GM20000 (cell line): ENCODE results near the gene GDPD5.

Experiments
- DNase-seq: peaks from one replicate; pipeline ENCODE4 v3.0.0; 2012; ENCODE audit warnings: low spot score
- TF ChIP-seq, protein P1 (sequence below): IDR thresholded peaks from 2 replicates; pipeline ENCODE4 v1.5.1; 2012; ENCODE audit warnings: mild to moderate bottlenecking, control low read depth; ENCODE audit errors: extremely low read depth, missing control alignments

GDPD5 gene

GRCh38 chr11:75493626-75494025 lies 32.1 kb downstream of the GDPD5 start:
- TF ChIP-seq, protein P1, sequence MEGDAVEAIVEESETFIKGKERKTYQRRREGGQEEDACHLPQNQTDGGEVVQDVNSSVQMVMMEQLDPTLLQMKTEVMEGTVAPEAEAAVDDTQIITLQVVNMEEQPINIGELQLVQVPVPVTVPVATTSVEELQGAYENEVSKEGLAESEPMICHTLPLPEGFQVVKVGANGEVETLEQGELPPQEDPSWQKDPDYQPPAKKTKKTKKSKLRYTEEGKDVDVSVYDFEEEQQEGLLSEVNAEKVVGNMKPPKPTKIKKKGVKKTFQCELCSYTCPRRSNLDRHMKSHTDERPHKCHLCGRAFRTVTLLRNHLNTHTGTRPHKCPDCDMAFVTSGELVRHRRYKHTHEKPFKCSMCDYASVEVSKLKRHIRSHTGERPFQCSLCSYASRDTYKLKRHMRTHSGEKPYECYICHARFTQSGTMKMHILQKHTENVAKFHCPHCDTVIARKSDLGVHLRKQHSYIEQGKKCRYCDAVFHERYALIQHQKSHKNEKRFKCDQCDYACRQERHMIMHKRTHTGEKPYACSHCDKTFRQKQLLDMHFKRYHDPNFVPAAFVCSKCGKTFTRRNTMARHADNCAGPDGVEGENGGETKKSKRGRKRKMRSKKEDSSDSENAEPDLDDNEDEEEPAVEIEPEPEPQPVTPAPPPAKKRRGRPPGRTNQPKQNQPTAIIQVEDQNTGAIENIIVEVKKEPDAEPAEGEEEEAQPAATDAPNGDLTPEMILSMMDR = no peak
- DNase-seq = no peak

DNA sequence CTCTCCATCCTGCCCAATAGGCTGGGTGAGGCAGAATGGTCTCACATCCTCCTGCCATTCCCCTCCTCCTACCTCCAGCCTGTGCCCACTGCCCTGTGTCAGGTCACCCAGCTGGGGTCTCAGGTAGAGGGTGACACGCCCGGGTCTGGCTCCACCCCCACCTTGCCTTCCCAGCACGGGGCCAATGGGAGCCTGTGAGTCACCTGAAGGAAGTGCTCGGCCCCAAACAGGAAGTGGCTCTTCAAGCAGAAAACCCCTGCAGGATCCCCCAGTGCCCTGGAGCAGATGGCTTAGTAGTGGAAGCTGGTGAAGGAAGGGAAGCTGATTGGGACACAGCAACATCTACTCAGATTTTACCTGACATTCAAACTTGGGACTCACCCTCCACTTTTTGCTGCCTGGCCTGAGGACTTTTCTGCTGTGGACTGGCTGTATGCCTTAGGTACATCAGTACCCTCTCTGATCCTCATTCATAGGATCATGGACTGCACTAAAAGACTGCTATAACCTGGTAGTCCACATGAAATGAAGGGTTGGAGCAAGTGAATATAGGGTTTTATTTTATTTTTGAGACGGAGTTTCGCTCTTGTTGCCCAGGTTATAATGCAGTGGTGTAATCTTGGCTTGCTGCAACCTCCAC lies 33.4 kb downstream of the GDPD5 start:
- TF ChIP-seq, protein P1 = no peak
- DNase-seq = peak; percentile 54

DNA sequence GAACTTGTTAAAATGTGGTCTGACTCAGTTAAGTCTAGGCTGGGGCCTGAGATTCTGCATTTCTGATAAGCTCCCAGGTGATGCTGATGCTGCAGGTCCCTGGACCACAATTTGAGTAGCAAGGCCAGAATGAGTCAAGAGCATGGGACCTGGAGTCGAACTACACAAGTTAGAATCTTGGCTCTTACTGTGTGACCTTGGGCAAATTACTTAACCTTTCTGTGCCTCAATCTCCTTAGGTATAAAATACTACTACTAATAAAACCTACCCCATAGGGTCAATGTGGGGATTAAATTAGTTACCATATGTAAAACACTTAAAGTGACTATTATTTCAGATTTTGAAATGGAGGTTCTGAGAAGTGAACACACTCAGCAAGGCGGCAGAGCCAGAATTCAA lies 34.3 kb downstream of the GDPD5 start:
- no peak for DNase-seq
- TF ChIP-seq, protein P1 = no peak

DNA sequence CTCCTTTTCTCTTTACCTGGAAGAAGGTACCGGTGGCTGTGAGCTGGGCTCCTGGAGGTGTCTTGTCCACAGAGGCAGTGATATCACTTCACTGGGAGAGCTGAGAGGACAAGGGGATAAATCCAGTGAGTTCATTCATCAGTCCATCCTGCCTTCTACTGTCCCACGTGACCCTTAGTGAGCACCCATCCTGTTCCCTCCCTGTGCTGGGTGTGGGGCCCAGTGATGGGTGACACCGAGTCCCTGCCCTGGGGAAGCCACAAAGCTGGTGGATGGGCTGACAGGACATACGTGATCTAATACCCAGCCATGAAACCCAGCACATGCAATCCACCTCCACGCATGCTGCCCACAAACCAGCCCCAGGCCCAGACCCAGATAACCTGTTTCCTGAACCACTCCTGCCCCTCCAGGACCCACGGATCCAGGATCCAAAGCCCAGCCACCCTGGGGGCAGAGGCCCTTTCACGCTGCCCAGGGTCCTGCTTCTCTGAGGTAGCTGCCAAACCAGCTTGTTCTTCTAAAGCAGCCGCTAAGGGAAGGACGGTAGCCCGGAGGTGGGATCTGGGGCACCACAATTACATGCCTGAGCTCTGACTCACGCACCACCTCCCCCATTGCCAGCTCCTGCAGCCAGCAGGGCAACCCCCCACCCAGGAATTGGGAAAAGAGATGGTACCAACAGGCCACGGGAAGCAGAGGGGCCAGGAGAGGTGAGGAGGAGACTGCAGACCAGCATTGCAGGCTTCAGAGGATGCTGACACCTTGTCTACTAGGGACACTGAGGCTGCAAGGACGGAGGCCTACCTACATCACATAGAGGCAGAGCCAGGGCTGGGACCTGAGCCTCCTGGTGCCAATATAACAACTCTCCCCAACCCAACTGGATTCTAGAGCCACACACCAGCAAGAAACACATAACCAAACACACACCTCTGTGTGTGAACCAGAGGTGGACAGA lies 35.2 kb downstream of the GDPD5 start:
- no peak for DNase-seq

GRCh38 chr11:75487365-75487764 lies 38.4 kb downstream of the GDPD5 start:
- TF ChIP-seq, protein P1 = no peak
- no peak for DNase-seq

More for the DNA sequence above, 35.2 kb downstream of the GDPD5 start:
- TF ChIP-seq, protein P1 = no peak

GRCh38 chr11:75485742-75486141 lies 40.0 kb downstream of the GDPD5 start:
- no peak for DNase-seq
- TF ChIP-seq, protein P1 = no peak

DNA sequence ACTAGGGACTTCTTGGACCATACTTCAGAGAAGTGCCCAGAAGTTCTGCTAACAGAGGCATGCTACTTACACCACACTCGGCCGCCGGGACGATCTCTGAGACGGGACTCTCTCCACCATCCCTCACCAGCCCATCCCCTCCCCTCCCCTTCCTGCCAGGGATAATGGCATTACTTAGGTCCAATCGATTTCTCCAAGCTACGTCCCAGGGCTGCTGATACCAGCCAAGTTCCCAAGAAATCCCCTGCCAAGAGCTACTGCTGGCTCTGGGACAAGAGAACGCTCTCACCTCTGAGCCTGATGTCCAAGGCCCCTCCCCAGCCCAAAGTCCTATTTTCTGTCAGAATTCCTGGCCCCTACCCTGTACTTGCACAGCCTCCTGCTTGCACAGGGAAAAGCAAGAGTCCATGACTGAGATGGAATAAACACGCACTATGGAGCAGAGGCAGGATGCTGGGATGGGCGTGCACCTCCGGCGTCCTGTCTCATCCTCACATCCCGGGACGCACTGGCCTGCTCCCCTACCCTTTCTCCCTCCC lies 42.7 kb downstream of the GDPD5 start:
- TF ChIP-seq, protein P1 = no peak
- DNase-seq = no peak
